H9 (cell line): ENCODE measurements around the gene QSOX2. TPM values are rescaled to one million over a fixed set of nuclear protein-coding genes. Genes with fewer than 3 reads are reported as not detected.
"Not testable (repeated sequence)": the region's sequence is repeated elsewhere in the genome, so short reads cannot be mapped to it uniquely, and the experiment has no call there.

Experiments
- DNase-seq: peaks from one replicate; pipeline ENCODE4 v3.0.0-alpha.2; 2017
- H2AFZ ChIP-seq: one replicate; pipeline ENCODE4 v1.6.1; 2013; ENCODE audit warnings: mild to moderate bottlenecking, low read length, control low read depth, moderate library complexity
- H2AK5ac ChIP-seq: 2 replicates; pipeline ENCODE4 v1.6.1; 2013; ENCODE audit warnings: low read length, control low read depth, mixed read lengths; ENCODE audit not compliant: insufficient read length
- H2BK120ac ChIP-seq: one replicate; pipeline ENCODE4 v1.6.1; 2013; ENCODE audit warnings: low read depth, mild to moderate bottlenecking, low read length, control low read depth, inconsistent platforms; ENCODE audit not compliant: poor library complexity, severe bottlenecking
- H2BK12ac ChIP-seq: 2 replicates; pipeline ENCODE4 v1.6.1; 2013; ENCODE audit warnings: low read length, control low read depth, mixed read lengths, low read depth; ENCODE audit not compliant: insufficient read length
- H2BK15ac ChIP-seq: 2 replicates; pipeline ENCODE4 v1.6.1; 2013; ENCODE audit warnings: low read depth, low read length, control low read depth
- H2BK20ac ChIP-seq: one replicate; pipeline ENCODE4 v1.6.1; 2013; ENCODE audit warnings: low read depth, mild to moderate bottlenecking, low read length, control low read depth, inconsistent platforms; ENCODE audit not compliant: poor library complexity, severe bottlenecking
- H2BK5ac ChIP-seq: 2 replicates; pipeline ENCODE4 v1.6.1; 2013; ENCODE audit warnings: low read length, control low read depth, mixed read lengths; ENCODE audit not compliant: insufficient read length
- H3K14ac ChIP-seq: 2 replicates; pipeline ENCODE4 v1.6.1; 2013; ENCODE audit warnings: low read length, control low read depth; ENCODE audit not compliant: insufficient read depth
- H3K18ac ChIP-seq: 2 replicates; pipeline ENCODE4 v1.6.1; 2013; ENCODE audit warnings: low read depth, mild to moderate bottlenecking, mixed read lengths, low read length, control low read depth; ENCODE audit not compliant: insufficient read length
- H3K23ac ChIP-seq: 2 replicates; pipeline ENCODE4 v1.6.1; 2013; ENCODE audit warnings: low read length, control low read depth, mixed read lengths, low read depth; ENCODE audit not compliant: insufficient read length
- H3K23me2 ChIP-seq: 2 replicates; pipeline ENCODE4 v1.6.1; 2013; ENCODE audit warnings: low read depth, mild to moderate bottlenecking, mixed read lengths, low read length, control low read depth; ENCODE audit not compliant: insufficient read length, poor library complexity, severe bottlenecking
- H3K27ac ChIP-seq: 2 replicates; pipeline ENCODE4 v1.5.1; 2013; ENCODE audit warnings: low read length, control low read depth, mixed read lengths, low read depth; ENCODE audit not compliant: insufficient read length
- H3K27me3 ChIP-seq: 2 replicates; pipeline ENCODE4 v1.6.1; 2013; ENCODE audit warnings: low read length, control low read depth, inconsistent platforms; ENCODE audit not compliant: insufficient read depth
- H3K4ac ChIP-seq: 2 replicates; pipeline ENCODE4 v1.6.1; 2013; ENCODE audit warnings: low read depth, mild to moderate bottlenecking, control low read depth, inconsistent platforms, low read length, moderate library complexity
- H3K4me1 ChIP-seq: 2 replicates; pipeline ENCODE4 v1.6.1; 2013; ENCODE audit warnings: low read length, control low read depth, inconsistent platforms; ENCODE audit not compliant: insufficient read depth
- H3K4me2 ChIP-seq: 2 replicates; pipeline ENCODE4 v1.6.1; 2013; ENCODE audit warnings: low read length, control low read depth, mixed read lengths; ENCODE audit not compliant: insufficient read length, insufficient read depth
- H3K56ac ChIP-seq: 2 replicates; pipeline ENCODE4 v1.6.1; 2013; ENCODE audit warnings: low read depth, mild to moderate bottlenecking, mixed read lengths, low read length, control low read depth; ENCODE audit not compliant: insufficient read length
- H3K79me1 ChIP-seq: 2 replicates; pipeline ENCODE4 v1.6.1; 2013; ENCODE audit warnings: low read depth, mild to moderate bottlenecking, moderate library complexity, low read length, control low read depth, inconsistent platforms; ENCODE audit not compliant: insufficient read depth, poor library complexity, severe bottlenecking
- H3K79me2 ChIP-seq: 2 replicates; pipeline ENCODE4 v1.6.1; 2013; ENCODE audit warnings: low read length, control low read depth, inconsistent platforms; ENCODE audit not compliant: insufficient read depth
- H3K9ac ChIP-seq: 2 replicates; pipeline ENCODE4 v1.6.1; 2013; ENCODE audit warnings: low read length, control low read depth, mixed read lengths; ENCODE audit not compliant: insufficient read length; ENCODE audit errors: extremely low read depth
- H3K9me3 ChIP-seq: one replicate; pipeline ENCODE4 v1.6.1; 2013; ENCODE audit warnings: low read depth, low read length, inconsistent platforms; ENCODE audit not compliant: control insufficient read depth
- H3T11ph ChIP-seq: one replicate; pipeline ENCODE4 v1.6.1; 2013; ENCODE audit warnings: mild to moderate bottlenecking, low read length, control low read depth, inconsistent platforms
- H4K20me1 ChIP-seq: one replicate; pipeline ENCODE4 v1.6.1; 2013; ENCODE audit not compliant: control insufficient read depth, insufficient read length, insufficient read depth
- H4K5ac ChIP-seq: 2 replicates; pipeline ENCODE4 v1.6.1; 2013; ENCODE audit warnings: low read depth, mild to moderate bottlenecking, mixed read lengths, low read length, control low read depth; ENCODE audit not compliant: insufficient read length
- H4K8ac ChIP-seq: replicated peaks from 2 replicates; pipeline ENCODE4 v1.6.1; 2013; ENCODE audit warnings: low read length, control low read depth, mixed read lengths, low read depth; ENCODE audit not compliant: insufficient read length
- H4K91ac ChIP-seq: 2 replicates; pipeline ENCODE4 v1.6.1; 2013; ENCODE audit warnings: low read depth, mild to moderate bottlenecking, moderate library complexity, mixed read lengths, low read length, control low read depth; ENCODE audit not compliant: insufficient read length
- H3K27ac Mint-ChIP-seq, 3 experiments: 2 replicates in 2 of 3; 3 replicates in 1 of 3; pipeline ENCODE4 v1.8.0; 2020 to 2021; ENCODE audit warnings: mixed read lengths in 3 of 3, mild to moderate bottlenecking in 1 of 3, moderate library complexity in 1 of 3
- H3K27me3 Mint-ChIP-seq: 2 replicates; pipeline ENCODE4 v1.8.0; 2021; ENCODE audit warnings: low read depth, mild to moderate bottlenecking, moderate library complexity, mixed read lengths
- H3K36me3 Mint-ChIP-seq, 3 experiments: 2 replicates in 2 of 3; 3 replicates in 1 of 3; pipeline ENCODE4 v1.8.0; 2020 to 2021; ENCODE audit warnings: low read depth in 3 of 3, mixed read lengths in 3 of 3; ENCODE audit not compliant: insufficient read depth in 1 of 3
- H3K4me1 Mint-ChIP-seq, 2 experiments: 2 replicates each; pipeline ENCODE4 v1.8.0; 2020; ENCODE audit warnings: mixed read lengths in 2 of 2
- H3K4me3 Mint-ChIP-seq, 2 experiments: 2 replicates in 1 of 2; 3 replicates in 1 of 2; pipeline ENCODE4 v1.8.0; 2020 to 2021; ENCODE audit warnings: mild to moderate bottlenecking in 2 of 2, mixed read lengths in 2 of 2, moderate library complexity in 1 of 2
- H3K9me3 Mint-ChIP-seq, 2 experiments: 2 replicates in 1 of 2; 3 replicates in 1 of 2; pipeline ENCODE4 v1.8.0; 2020; ENCODE audit warnings: mild to moderate bottlenecking in 2 of 2, mixed read lengths in 2 of 2, moderate library complexity in 1 of 2
- CTCF ChIP-seq: fragments of 200-600 bp; sonication (generic); conservative IDR thresholded peaks from 3 replicates; pipeline ENCODE4 v1.8.0; 2021; ENCODE audit warnings: antibody characterized with exemption, mild to moderate bottlenecking
- WGBS: extraction: QIAGEN DNeasy Blood & Tissue Kit; methylation state at CpG from one replicate; pipeline ENCODE4 v1.1.7; 2013; ENCODE audit warnings: missing lambda C conversion rate, low lambda C conversion rate, mixed read lengths; ENCODE audit not compliant: insufficient read length; ENCODE audit errors: extremely low coverage; 5-methylcytosine and 5-hydroxymethylcytosine counted together
- total RNA-seq: library from RNA; stranded (reverse); gene quantifications from 2 replicates; pipeline ENCODE4 v1.2.1, GENCODE V29; 2021

Gene QSOX2
- total RNA-seq, 1 experiment from 2014 or later: 25.8 TPM

GRCh38 chr9:136267261-136268111 is 21.9 kb upstream of the QSOX2 start:
- DNase-seq: peak; percentile 90
- no peak overlapping the region for H2BK12ac ChIP-seq
- H2BK20ac ChIP-seq: no peak overlapping the region
- H4K20me1 ChIP-seq: no peaks in the 10 kb centered on the region
- H2BK5ac ChIP-seq: no peak overlapping the region
- no peaks in the 10 kb centered on the region for H3K4me1 ChIP-seq
- no peak overlapping the region for H2AK5ac ChIP-seq
- peak overlapping the region; percentile 68 for H3K18ac ChIP-seq
- WGBS: no CpG with 5 or more reads among the region's 60 CpGs
- no peak overlapping the region for H3K23ac ChIP-seq
- H3K14ac ChIP-seq: peak overlapping the region; percentile 91
- H3K79me2 ChIP-seq: no peaks in the 10 kb centered on the region
- no peak overlapping the region for H2BK15ac ChIP-seq
- H3K27me3 ChIP-seq: no peaks in the 10 kb centered on the region
- H3K4me3 Mint-ChIP-seq: peak overlapping the region; percentile 67 to 77
- H3K23me2 ChIP-seq: peaks cover 5% of the 10 kb centered on the region
- no peaks in the 10 kb centered on the region for H3K9me3 ChIP-seq
- H3T11ph ChIP-seq: no peak overlapping the region
- no peak overlapping the region for H4K91ac ChIP-seq
- peaks cover 14 to 32% of the 10 kb centered on the region in 2 experiments for H3K4me1 Mint-ChIP-seq
- no peak overlapping the region for H2AFZ ChIP-seq
- H4K8ac ChIP-seq: no peak overlapping the region
- no peak overlapping the region for H3K4ac ChIP-seq
- no peak overlapping the region for H4K5ac ChIP-seq
- peak; percentile 23; the same call in 2 of the 3 replicates for TF ChIP-seq CTCF
- H3K56ac ChIP-seq: no peak overlapping the region
- no peak overlapping the region for H2BK120ac ChIP-seq
- H3K27me3 Mint-ChIP-seq: peaks cover 14% of the 10 kb centered on the region
- H3K27ac Mint-ChIP-seq: no peak overlapping the region
- H3K36me3 Mint-ChIP-seq: no peaks in the 10 kb centered on the region
- H3K27ac ChIP-seq: no peak overlapping the region
- H3K79me1 ChIP-seq: no peaks in the 10 kb centered on the region
- peak overlapping the region; percentile 44 for H3K4me2 ChIP-seq
- H3K9me3 Mint-ChIP-seq: no peaks in the 10 kb centered on the region
- peak overlapping the region; percentile 45 for H3K9ac ChIP-seq

GRCh38 chr9:136266641-136267040 is 21.0 kb upstream of the QSOX2 start:
- H3K4me3 Mint-ChIP-seq: peak overlapping the region; percentile 41 to 76
- not testable (repeated sequence) for H2BK15ac ChIP-seq, H3K79me1 ChIP-seq, H3K23me2 ChIP-seq, H3K9me3 ChIP-seq, H4K8ac ChIP-seq, H2BK120ac ChIP-seq, H3K23ac ChIP-seq, H2AK5ac ChIP-seq, H2BK12ac ChIP-seq, H3T11ph ChIP-seq, H2BK5ac ChIP-seq, H3K14ac ChIP-seq, H3K9ac ChIP-seq, H2AFZ ChIP-seq, H4K20me1 ChIP-seq, H3K56ac ChIP-seq, H2BK20ac ChIP-seq, H4K91ac ChIP-seq, H3K4ac ChIP-seq, H4K5ac ChIP-seq, H3K9me3 Mint-ChIP-seq, DNase-seq, H3K18ac ChIP-seq, H3K79me2 ChIP-seq, H3K36me3 Mint-ChIP-seq, H3K4me1 ChIP-seq, H3K27me3 ChIP-seq, H3K27ac ChIP-seq
- H3K4me2 ChIP-seq: peak overlapping the region; percentile 44
- H3K27ac Mint-ChIP-seq: peak overlapping the region in 1 of 3 experiments; percentile 22; a peak in 1 of 7 replicates
- peaks cover 14 to 32% of the 10 kb centered on the region in 2 experiments for H3K4me1 Mint-ChIP-seq
- H3K27me3 Mint-ChIP-seq: peaks cover 14% of the 10 kb centered on the region
- WGBS: no CpG with 5 or more reads among the region's 18 CpGs
